G401.6 (cell line): ENCODE data around the gene JPH3.

Source experiments
- FAIRE-seq: peaks from 2 replicates; lab custom pipeline; 2012; peaks lifted over from hg19 to GRCh38; lab: Jason Lieb, UNC

Gene JPH3

DNA sequence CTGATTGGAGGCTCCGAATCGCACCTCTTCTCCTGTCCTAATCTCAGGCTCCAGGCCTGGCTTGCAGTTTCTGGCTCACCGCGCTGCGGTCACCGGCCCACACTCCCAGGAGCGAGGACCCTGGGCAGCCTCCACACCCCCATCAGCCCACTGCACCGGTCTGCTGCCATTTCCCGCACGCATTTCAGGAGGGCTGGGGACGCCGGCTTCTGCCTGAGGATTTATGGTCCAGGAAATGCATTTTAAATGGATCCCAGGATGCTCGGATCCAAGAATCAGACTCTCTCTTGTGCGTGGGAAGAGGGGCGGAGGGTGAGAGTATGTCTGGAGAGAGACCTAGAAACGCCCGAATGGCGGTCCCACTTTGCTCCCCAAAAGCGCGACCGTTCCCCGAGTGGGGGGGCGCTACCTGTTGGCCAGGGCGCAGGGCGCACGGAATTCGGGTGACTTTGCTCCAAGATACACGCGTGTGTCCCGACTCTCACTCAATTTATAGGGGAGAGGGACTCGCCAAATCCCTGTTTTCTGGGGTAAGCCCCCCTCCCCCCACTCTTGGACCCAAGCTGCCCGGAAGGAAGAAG lies 817 bp upstream of the JPH3 start:
- no peak for FAIRE-seq

- FAIRE-seq, result no peak
Measured at GRCh38 chr16:87602821-87603683, 744 bp downstream of the JPH3 start.

- no peak for FAIRE-seq
Measured at GRCh38 chr16:87603684-87604633, 1.7 kb downstream of the JPH3 start.

DNA sequence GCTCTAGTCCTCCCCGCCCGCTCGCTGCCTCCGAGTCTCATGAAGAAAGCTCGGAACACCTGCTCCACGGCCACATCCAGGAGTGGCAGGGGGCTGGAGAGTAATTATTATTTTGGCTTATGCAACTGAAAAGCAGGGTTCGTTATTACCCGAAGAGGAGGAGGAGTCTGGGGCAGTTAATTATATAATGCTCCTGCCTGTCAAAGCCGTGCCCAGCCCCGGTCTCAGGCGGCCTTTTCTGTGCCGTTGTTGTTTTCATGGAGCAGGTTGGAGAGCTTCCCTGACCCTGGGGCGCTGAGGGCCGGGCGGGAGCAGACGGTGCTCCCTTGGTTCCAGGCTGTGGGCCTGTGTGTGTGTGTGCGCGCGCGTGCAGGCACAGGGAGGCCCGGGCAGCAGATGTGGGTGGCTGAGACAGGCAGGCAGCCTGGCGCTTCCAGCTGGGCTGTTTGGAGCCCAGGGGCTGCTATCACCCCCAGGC lies 2.4 kb downstream of the JPH3 start:
- FAIRE-seq, result no peak

DNA sequence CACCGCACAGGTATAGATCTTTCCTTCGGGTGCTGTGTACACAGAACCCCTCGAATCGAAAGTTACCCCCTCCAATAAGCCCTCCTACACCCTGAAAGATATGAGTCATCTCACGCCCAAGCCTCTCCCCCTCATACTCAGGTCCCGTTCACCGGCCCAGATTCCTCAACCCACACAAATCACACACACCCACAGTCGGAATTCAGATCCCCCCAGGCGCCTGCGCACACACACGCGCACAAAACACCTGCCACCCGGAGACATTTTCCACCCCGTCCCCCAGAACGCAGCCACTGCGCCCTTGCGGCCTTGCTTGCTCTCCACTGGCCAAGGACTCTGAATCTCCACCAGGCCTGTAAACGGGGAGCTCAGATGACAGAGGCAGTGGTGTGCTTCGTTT lies 4.9 kb downstream of the JPH3 start:
- FAIRE-seq, result no peak

GRCh38 chr16:87607871-87608270 lies 5.6 kb downstream of the JPH3 start:
- FAIRE-seq, result no peak

DNA sequence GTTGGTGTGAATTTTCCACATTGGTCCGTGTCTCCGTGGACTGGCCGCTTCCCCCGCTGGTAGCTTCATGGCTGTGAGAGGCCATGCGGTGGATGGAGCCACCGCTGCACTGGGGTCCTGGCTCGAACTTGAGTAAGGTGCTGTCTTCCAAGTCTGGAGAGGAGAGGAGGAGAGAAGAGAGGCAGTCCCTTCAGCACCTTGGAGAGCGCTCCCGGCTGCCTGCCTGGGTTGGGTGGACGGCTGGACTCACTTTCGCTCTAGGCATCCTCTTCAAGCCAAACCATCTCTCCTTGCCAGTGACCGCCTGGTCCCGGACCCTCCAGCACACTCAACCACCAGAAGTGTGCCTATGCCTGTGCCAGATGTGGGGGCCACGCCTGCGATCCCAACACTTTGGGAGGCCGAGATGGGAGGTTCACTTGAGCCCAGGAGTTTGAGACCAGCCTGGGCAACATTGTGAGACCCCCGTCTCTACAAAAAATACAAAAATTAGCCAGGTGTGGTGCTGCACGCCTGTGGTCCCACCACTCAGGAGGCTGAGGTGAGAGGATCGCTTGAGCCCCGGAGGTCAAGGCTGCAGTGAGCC lies 6.2 kb downstream of the JPH3 start:
- FAIRE-seq, result no peak

DNA sequence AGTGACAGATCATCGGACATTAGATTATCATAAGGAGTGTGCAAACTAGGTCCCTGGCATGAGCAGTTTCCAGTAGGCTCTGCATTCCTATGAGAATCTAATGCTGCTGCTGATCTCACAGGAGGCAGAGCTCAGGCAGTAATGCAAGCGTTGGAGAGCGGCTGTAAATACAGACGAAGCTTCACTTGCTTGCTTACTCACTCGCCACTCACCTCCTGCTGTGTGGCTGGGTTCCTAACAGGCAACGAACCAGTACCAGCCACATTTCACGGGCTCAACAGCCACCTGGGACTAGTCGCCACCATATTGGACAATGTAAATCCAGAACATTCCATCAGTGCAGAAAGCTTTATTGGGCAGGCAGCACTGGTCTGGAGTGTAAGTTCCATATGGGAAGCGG lies 7.7 kb downstream of the JPH3 start:
- FAIRE-seq, result no peak

GRCh38 chr16:87611456-87611855 lies 9.1 kb downstream of the JPH3 start:
- FAIRE-seq, result no peak

DNA sequence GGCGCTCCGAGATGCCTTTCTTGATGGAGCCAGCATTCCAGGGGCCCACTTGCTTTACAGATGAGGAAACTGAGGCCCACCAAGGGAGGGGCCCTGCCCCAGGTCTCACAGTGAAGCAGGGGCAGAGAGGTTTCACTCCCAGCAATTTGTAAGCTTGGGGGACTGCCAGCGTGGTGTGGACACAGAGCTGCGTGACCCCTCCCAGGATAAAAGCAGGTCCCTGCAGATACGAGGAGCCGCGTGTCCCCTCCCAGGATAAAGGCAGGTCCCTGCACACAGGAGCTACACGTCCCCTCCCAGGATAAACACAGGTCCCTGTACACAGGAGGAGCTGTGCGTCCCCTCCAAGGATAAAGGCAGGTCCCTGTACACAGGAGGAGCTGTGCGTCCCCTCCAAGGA lies 11.7 kb downstream of the JPH3 start:
- no peak for FAIRE-seq

GRCh38 chr16:87615621-87616041 lies 13.3 kb downstream of the JPH3 start:
- FAIRE-seq, result no peak

DNA sequence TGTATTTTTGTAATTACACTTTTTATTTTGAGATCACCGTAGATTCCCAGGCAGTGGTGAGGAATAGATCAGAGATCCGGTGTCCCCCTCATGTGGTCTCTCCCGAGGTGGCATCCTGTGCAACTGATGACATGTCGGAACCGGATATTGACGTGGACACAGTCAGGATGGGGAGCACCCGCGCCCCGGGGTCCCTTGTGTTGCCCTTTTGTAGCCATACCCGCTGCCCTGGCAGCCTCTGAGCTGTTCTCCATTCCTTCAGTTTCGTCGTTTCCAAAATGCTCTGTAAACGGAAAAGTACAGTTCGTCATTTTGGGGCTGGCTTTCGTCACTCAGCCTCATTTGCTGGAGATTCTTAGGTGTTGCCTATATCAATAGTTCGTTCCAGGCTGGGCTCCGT lies 14.2 kb downstream of the JPH3 start:
- FAIRE-seq, result no peak

- no peak for FAIRE-seq
Measured at GRCh38 chr16:87618216-87618615, 15.9 kb downstream of the JPH3 start.

GRCh38 chr16:87619360-87620200 lies 17.3 kb downstream of the JPH3 start:
- FAIRE-seq, result no peak

DNA sequence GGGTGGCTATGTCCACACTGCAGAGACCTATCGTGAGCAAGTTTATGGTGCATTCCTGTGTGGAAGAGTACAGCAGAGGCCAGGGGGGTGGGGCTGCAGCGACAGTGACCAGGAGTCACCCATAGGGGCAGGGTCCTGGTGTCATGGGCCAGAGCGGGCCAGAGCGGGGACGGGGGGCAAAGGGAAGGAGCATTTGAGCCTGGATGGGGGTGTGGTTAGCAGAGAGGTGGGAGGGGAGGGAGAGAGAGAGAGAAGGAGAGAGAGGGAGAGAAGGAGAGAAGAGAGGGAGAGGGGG lies 17.8 kb downstream of the JPH3 start:
- FAIRE-seq, result no peak

- no peak for FAIRE-seq
Measured at GRCh38 chr16:87621550-87621829, 19.2 kb downstream of the JPH3 start.

- FAIRE-seq, result no peak
Measured at GRCh38 chr16:87621976-87622713, 19.8 kb downstream of the JPH3 start.

DNA sequence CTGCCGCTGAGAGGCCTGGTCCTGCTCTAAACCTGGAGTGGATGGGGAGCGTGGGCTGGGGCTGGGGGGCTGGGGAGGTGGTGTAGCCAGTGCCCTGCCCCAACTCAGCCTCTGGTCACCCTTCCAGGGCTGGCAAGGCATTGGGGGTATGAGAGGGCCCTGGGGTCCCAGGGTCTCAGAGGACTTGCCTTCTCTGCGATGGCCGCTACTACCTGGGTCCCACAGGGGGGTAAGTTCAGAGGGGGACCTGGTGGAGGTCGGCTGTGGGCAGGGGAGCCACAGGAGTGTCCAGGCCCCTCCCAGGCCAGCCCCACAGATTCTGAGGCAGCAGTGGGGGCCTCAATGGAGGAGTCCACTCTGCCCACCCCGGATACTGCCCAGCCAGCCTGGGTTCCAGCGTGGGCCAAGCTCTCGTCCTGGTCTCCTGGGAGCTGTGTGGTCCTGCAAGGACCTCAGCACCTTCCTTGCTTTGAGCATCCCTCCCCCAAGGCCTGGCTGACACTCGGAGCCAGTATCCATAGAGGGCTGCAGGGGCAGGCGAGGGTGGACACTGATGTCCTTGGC lies 20.5 kb downstream of the JPH3 start:
- no peak for FAIRE-seq

GRCh38 chr16:87625241-87625797 lies 23.0 kb downstream of the JPH3 start:
- FAIRE-seq, result no peak

DNA sequence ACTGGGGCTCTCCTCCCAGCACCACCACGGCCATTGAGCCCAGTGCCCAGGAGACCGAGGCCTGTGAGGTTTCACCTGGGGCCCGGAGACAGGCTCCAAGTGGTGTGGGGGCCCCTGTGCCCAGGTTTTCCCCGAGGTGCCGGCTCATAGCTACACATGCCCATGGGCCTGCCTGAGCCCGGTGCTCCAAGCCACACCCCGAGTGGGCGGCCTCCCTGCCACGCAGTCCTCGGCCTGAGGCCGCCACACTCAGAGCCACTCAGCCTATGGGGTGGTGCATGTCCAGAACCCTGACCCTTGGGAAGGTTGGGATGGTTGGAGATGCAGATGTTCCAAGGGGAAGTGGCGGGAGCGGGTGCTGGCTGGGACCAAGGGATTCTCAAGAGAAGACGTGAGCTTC lies 24.1 kb downstream of the JPH3 start:
- FAIRE-seq, result no peak

DNA sequence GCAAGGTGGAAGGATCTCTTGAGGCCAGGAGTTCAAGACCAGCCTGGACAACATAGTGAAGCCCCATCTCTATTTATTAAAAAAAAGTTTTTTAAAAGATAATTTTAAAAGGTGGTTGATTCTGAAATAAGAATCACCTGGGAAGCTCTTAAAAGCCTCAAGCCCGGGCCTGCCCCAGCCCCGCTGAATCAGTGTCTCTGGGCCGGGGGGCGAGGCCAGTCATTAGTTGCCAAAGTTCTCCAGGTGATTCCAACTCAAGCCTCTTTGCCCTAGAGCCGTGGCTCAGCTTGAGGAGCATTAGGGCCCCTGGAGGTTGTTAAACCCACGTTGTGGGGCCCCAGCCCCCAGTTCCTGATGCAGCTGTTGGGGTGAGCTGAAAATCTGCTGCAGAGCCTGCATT lies 24.6 kb downstream of the JPH3 start:
- FAIRE-seq, result no peak
